Measurements from ENCODE around the gene IGSF6. TPM values are rescaled to one million over a fixed set of nuclear protein-coding genes. Genes with fewer than 3 reads are reported as not detected.

The IGSF6 gene
- total RNA-seq, 1 experiment from 2014 or later: not detected

GRCh38 chr16:21639493-21639892, 12.9 kb downstream of the IGSF6 start:
- Histone ChIP-seq H3K56ac (ENCODE audit: insufficient read length, low read depth, low read length) (no peak overlapping the region), H3K4me1 (ENCODE audit: insufficient read depth, low read length) (no peaks in the 10 kb centered on the region), H2BK120ac (ENCODE audit: low read depth, low read length, poor library complexity, severe bottlenecking) (no peak overlapping the region), H4K5ac (ENCODE audit: insufficient read length, low read depth, low read length) (no peak overlapping the region), H2BK12ac (ENCODE audit: insufficient read length, low read depth, low read length) (no peak overlapping the region), H2BK5ac (ENCODE audit: insufficient read length, low read length) (no peak overlapping the region), H3K27me3 (ENCODE audit: insufficient read depth, low read length) (no peaks in the 10 kb centered on the region), H3T11ph (ENCODE audit: low read length) (no peak overlapping the region), H3K9ac (ENCODE audit: extremely low read depth, insufficient read length, low read length) (no peak overlapping the region), H4K91ac (ENCODE audit: insufficient read length, low read depth, low read length) (no peak overlapping the region), H2AK5ac (ENCODE audit: insufficient read length, low read length) (no peak overlapping the region), H3K79me2 (ENCODE audit: insufficient read depth, low read length) (no peaks in the 10 kb centered on the region), H3K9me3 (ENCODE audit: control insufficient read depth, low read depth, low read length) (no peaks in the 10 kb centered on the region), H4K8ac (replicated peaks; ENCODE audit: insufficient read length, low read depth, low read length) (no peak overlapping the region), H4K20me1 (ENCODE audit: control insufficient read depth, insufficient read depth, insufficient read length) (no peaks in the 10 kb centered on the region), H3K23me2 (ENCODE audit: insufficient read length, low read depth, low read length, poor library complexity, severe bottlenecking) (no peaks in the 10 kb centered on the region), H2BK20ac (ENCODE audit: low read depth, low read length, poor library complexity, severe bottlenecking) (no peak overlapping the region), H3K4ac (ENCODE audit: low read depth, low read length) (no peak overlapping the region), H3K27ac (ENCODE audit: insufficient read length, low read depth, low read length) (no peak overlapping the region), H2BK15ac (ENCODE audit: low read depth, low read length) (no peak overlapping the region), H3K23ac (ENCODE audit: insufficient read length, low read depth, low read length) (no peak overlapping the region), H2AFZ (ENCODE audit: low read length) (no peak overlapping the region), H3K14ac (ENCODE audit: insufficient read depth, low read length) (no peak overlapping the region), H3K18ac (ENCODE audit: insufficient read length, low read depth, low read length) (no peak overlapping the region), H3K79me1 (ENCODE audit: insufficient read depth, low read depth, low read length, poor library complexity, severe bottlenecking) (no peaks in the 10 kb centered on the region), H3K4me2 (ENCODE audit: insufficient read depth, insufficient read length, low read length) (no peak overlapping the region)
- Mint-ChIP-seq H3K36me3 (ENCODE audit: insufficient read depth in 1 of 3, low read depth in 3 of 3) (peaks cover 0 to 10% (median 2%) of the 10 kb centered on the region in 3 experiments; a peak in 4 of 7 replicates), H3K27me3 (ENCODE audit: low read depth) (no peaks in the 10 kb centered on the region), H3K27ac (no peak overlapping the region), H3K4me3 (no peak overlapping the region), H3K4me1 (peaks cover 14 to 24% of the 10 kb centered on the region in 2 experiments), H3K9me3 (no peaks in the 10 kb centered on the region)
- no CpG with 5 or more reads among the region's 2 CpGs for WGBS (ENCODE audit: extremely low coverage, insufficient read length, low lambda C conversion rate)
- no peak for TF ChIP-seq CTCF (conservative IDR thresholded peaks at IDR 0.05)
- no peak for DNase-seq
